Activated T-cell treated with anti-CD3 and anti-CD28 coated beads, Interleukin-2, amount 50 U/mL, for 48 hours (primary cell): Measurements from ENCODE around the gene COL12A1.

ENCODE experiments used
- DNase-seq, 2 experiments: peaks; one replicate each; pipeline ENCODE4 v3.0.0-alpha.2; 2020

COL12A1 gene

GRCh38 chr6:75094614-75095200, 111.1 kb downstream of the COL12A1 start:
- no peak for DNase-seq

GRCh38 chr6:75091467-75092190, 114.2 kb downstream of the COL12A1 start:
- no peak for DNase-seq

DNA sequence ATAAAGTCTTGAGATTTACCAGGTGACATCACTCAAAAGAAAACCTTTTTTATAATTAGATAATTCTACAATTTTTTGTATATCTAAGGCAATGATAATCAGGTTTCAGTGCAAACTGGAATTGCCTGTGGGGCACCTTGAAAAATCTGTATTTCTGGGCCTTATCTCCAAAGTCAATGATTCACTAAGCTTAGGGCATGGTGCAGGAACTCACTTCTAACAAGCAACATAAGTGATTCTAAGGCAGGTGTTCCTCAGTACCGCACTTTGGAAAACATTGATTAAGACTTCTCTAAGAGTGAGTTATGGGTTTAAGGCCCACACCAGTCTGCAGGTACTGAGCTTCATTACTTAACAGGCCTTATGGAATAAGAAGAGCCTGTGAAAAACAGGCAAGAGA, 115.3 kb downstream of the COL12A1 start:
- no peak for DNase-seq

DNA sequence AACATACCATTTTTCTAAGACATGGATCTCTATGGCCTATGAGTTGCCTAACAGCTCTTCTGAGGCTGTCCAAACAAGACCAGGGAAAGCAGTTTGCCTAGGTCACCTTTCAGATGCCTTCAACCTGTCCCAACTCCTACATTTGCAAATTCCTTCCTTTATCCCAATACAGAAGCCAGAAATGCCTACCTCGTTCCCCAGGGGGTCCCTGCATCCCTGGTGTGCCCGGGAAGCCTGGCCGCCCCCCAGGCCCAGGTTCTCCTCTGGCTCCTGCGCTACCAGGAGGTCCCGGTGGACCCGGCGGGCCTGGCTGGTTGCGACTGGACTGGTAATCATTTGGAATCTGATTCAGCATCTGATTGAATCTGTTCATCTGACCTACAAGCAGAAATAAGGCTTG, 115.9 kb downstream of the COL12A1 start:
- no peak for DNase-seq

DNA sequence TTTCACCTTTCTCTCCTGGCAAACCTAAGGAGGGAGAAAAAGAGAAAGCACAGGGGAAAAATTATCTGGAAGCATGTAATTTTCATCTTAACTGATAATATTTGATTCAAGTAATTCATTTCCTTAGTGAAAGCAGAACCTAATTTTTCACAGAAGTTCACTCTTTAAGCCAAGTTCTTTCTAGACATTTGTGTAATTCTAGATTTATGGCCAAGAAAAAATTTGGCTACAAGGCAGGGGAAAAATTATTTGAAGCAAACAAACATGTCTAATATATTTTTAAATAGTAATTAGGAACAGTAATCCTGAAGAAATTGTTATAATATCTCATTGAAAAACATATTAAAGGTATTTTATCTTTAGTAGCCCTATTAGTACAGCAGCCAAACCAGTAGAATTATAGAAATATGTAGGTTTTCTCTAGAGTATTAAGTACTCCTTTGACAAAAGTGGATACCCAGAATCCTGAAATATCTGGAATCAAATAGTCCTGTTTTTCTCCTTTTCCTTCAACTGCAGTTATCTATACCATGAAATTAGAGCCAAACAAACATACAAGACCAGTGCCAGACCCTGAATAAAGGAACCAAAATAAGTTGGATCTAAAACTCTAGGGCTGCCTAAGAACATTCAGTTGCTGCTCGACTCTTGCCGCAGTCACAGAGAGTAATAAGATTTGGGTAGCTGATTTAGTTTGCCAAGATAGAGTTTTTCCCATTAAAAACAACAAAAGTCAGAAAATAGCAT, 116.5 kb downstream of the COL12A1 start:
- DNase-seq = no peak

DNA sequence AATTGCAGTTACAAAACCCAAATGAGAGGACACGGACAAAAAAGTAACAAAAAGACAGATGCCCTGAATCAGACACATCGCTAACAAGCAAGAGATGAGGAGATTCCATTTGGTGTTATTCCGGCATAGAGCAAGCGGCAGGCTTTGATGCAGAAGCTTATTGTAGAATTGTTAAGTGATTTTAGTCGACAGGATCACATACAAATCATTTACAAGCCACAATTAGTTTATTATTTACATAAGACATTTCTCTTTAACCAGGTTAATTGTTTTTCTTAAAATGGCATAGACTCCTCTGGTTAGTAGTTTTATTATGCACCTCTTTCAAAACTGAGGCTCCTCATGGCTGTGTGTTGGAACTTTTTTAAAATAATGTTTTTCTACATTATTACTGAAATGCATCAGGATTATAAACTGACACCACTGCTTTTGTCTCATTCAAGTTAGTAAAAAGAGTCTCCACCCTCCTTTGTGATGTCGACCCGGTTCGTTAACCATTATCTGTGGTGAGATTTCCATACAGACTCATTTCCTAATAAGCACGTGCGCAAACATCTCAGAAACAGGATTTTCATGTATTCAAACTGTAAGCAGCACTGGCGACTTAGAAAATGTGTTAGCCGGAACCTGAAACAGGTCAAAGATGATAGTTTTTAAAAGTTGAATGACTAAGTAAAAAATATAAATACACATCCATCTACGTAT, 119.8 kb downstream of the COL12A1 start:
- DNase-seq = no peak

DNA sequence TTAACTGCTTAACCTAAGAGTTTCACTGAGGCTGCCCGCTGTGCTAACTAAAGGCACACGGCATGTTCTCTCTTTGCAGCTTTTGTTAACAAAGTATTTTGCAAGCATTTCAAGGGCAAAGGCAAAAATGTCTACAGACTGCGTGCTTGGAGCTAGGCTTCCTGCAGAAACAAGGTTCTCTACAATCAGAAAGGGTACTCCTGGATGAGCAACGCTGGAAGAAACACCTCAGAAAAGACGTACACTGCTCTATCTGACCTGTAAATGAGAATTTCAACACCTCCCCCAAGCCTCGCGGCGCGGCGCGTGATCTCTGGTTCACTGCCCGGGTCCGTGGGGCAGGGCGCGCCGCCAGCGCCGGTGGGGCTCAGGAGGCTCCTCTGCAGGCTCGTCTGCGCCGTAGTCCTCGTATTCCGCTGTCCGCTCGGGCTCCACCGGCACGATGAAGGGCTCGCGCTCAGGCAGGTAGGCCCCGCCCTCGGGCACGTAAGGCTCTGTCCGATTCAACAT, 120.9 kb downstream of the COL12A1 start:
- DNase-seq = no peak

DNA sequence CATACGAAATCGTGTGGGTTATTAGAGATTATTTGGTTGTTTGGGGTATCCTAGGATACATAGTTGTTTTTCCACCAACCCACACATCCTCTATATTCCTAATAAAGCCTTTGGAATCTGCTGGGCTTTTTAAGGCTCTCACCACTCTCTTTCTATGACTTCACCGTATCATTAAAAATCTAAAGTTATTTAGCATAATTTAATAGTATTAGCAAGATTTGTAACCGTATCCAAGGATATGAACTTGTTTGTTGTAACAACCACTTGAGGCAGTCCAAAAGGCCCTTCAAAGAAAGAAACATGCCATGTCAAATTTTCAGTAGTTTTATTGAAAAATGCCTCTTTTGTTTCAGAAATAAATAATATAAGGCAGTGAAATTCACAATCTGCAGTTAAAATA, 121.8 kb downstream of the COL12A1 start:
- DNase-seq = no peak

- DNase-seq = no peak
These were observed 123.9 kb downstream of the COL12A1 start for GRCh38 chr6:75081921-75082320.

- no peak for DNase-seq
These were observed 124.8 kb downstream of the COL12A1 start for GRCh38 chr6:75081047-75081446.

DNA sequence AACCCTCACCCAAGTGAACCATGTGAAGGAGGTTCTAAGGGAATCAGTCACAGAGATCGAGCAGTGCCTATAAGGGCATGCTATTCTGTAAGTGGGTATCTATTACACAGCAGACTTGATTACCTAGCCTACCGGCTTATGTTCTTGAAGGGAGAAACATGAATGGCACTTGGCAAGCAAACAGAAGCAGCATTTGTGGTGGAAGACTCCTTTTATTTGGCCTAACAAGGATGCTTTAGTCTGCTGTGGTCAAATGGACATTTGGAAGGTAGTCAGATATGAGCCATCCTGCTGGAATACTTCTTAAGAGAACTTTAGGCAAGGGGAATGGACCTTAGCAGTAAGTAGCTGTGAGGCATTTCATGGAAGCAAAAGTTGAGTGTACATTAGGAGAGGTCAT, 126.3 kb downstream of the COL12A1 start:
- DNase-seq = no peak

DNA sequence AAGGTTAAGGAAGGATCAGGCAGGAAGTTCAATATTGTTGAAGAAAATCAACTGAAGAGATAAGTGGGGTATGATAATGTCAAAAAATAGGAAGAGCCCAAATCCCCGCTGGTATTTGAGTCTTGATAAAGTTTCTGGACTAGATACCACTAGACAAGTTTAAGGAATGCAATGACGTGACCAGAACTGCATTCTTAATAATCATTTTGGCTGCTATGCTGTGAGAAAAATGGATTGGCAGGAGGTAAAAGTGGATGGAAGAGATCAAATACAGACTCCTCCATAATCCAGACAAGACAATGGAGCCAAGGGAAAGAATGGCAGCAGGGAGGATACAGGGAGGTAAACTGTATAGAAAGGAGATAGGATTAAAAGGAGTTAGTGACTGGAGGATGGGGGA, 128.2 kb downstream of the COL12A1 start:
- DNase-seq = no peak

GRCh38 chr6:75076009-75076408, 129.8 kb downstream of the COL12A1 start:
- DNase-seq = no peak

DNA sequence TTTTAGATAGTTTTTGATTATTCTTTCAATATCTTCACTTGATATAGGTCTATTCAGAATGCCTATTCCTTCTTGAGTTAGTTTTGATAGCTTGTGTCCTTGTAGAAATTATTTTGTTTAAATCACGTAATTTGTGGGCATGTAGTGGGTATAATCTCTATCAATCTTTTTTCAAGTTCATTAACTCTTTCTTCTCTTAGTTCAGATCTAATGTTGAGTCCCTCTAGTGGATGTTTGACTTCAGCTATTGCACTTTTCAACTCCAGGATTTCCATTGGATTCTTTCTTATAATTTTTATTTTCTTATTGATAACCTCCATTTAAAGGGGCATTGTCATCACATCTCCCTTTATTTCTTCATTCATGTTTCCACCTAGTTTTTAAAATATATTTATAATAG, 135.6 kb downstream of the COL12A1 start:
- DNase-seq = no peak

DNA sequence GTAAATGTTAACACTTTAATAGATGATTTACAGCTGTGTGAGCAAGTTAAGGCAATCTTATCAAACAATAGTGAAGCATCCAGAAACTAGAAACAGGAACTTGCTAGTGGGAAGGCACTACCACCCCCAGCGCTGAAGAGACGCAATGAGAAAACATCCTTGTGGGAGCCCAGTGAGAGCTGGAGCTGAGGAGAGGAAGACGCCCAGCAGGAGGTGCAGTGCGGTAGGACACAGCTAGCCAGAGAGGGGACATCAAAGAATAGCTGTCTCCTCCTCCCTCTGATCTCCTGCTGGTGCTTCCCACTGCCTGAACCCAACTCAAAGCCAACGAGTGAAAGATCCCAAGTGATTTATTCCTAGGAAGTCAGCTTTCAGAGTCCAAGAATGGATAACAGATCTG, 140.3 kb downstream of the COL12A1 start:
- DNase-seq = no peak

- no peak for DNase-seq
These were observed 153.4 kb downstream of the COL12A1 start for GRCh38 chr6:75052491-75052890.

- no peak for DNase-seq
These were observed 156.5 kb downstream of the COL12A1 start for GRCh38 chr6:75049308-75049707.

DNA sequence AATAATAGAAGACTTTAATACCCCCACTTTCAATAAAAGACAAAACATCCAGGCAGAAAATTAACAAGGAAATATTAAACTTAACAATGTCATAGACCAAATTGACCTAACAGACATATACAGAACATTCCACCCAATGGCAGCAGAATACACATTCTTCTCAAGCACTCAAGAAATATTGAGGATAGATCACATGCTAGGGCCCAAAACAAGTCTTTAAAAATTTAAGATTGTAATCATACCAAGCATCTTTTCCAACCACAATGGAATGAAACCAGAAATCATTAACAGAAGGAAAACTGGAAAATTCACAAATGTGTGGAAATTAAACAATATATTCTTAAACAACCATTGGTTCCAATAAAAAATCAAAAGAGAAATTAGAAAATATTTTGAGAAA, 161.0 kb downstream of the COL12A1 start:
- DNase-seq = no peak

GRCh38 chr6:75041381-75041780, 164.5 kb downstream of the COL12A1 start:
- DNase-seq = no peak
